Astrocyte (in vitro differentiated cells and primary cell): Measurements from ENCODE around the gene GRID2.

Source experiments
- CTCF ChIP-seq: IDR thresholded peaks from 2 replicates; pipeline ENCODE4 v1.5.1; 2011; ENCODE audit warnings: low read depth, mild to moderate bottlenecking, inconsistent platforms, low read length, moderate library complexity; ENCODE audit not compliant: insufficient read depth
- EZH2 ChIP-seq: IDR thresholded peaks from 2 replicates; pipeline ENCODE4 v1.6.1; 2012; ENCODE audit warnings: mild to moderate bottlenecking, low read length, inconsistent platforms; ENCODE audit not compliant: insufficient read depth

DNA sequence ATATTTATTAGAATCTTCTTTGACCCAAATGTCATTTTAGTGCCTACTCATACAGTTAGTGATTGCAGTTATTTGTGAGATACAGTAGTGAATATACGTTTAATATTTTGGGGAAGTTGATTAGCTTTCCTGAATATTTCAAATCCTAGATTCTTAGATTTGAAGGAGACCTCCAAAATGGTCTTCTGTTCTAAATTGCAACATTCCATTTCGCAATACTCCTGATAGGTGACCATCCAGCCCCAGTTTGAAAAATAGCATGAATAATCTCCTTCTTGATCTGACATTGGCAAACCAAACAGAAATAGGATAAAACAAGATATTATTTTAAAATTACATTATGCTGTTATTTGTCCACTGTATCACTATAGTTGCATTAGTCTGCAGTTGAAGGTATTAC lies 505.6 kb downstream of the GRID2 start:
- TF ChIP-seq CTCF (no peak), EZH2 (no peak)
